ENCODE data around the gene MCAT.

- TF ChIP-seq CTCF (IDR thresholded peaks at IDR 0.05) = no peak
- TF ChIP-seq POLR2A (IDR thresholded peaks at IDR 0.05) = no peak
These were observed 24.2 kb downstream of the MCAT start for GRCh38 chr22:43118953-43119458.

Data from adrenal gland (tissue), 5 donors.